Caco-2 (cell line): Measurements from ENCODE around the gene IL4I1. TPM values are rescaled to one million over a fixed set of nuclear protein-coding genes. Genes with fewer than 3 reads are reported as not detected.
A peak's percentile ranks its signal among the peaks of the same experiment; 100 is the strongest.

Experiments used
- BruUV-seq: library from RNA; stranded (reverse); fragments of 400-500 nt; replicated peaks from 2 replicates; lab custom pipeline; 2021; lab: Mats Ljungman, UMichigan
- CTCF ChIA-PET: fragments of 300-600 bp; sonication (Branson Sonifier 250); formaldehyde crosslinking; loops from one replicate; lab custom pipeline; 2022; ENCODE audit warnings: antibody characterized with exemption; lab: Charles Lee
- POLR2A ChIA-PET: fragments of 300-600 bp; sonication (Branson Sonifier 250); formaldehyde crosslinking; loops from one replicate; lab custom pipeline; 2022; ENCODE audit warnings: antibody characterized with exemption; lab: Charles Lee
- DNase-seq, 2 experiments: peaks; one replicate each; pipeline versions ENCODE4 v3.0.0 to v3.0.0-alpha.2; 2020 to 2022
- H3K27me3 ChIP-seq: replicated peaks from 2 replicates; pipeline ENCODE4 v1.6.0; 2011; ENCODE audit warnings: low read length; ENCODE audit not compliant: control insufficient read depth, insufficient read depth
- H3K36me3 ChIP-seq: 2 replicates; pipeline ENCODE4 v1.5.1; 2011; ENCODE audit warnings: low read length; ENCODE audit not compliant: control insufficient read depth, insufficient read depth
- H3K4me1 ChIP-seq: fragments of 250-450 bp; sonication (Bioruptor Pico); 2 replicates; pipeline ENCODE4 v1.5.1; 2020; ENCODE audit warnings: mild to moderate bottlenecking
- H3K4me3 ChIP-seq: 2 replicates; pipeline ENCODE4 v1.5.1; 2011; ENCODE audit warnings: low read depth, mild to moderate bottlenecking, control low read depth, low read length
- H3K9me3 ChIP-seq: fragments of 250-450 bp; sonication (Bioruptor Pico); 2 replicates; pipeline ENCODE4 v1.5.1; 2020; ENCODE audit warnings: mild to moderate bottlenecking, moderate library complexity
- H3K27ac Mint-ChIP-seq: one replicate; pipeline ENCODE4 v1.8.0; 2022; ENCODE audit warnings: mixed read lengths; ENCODE audit not compliant: unreplicated experiment
- H3K27me3 Mint-ChIP-seq: one replicate; pipeline ENCODE4 v1.8.0; 2022; ENCODE audit warnings: mixed read lengths; ENCODE audit not compliant: insufficient read depth, unreplicated experiment
- H3K36me3 Mint-ChIP-seq: one replicate; pipeline ENCODE4 v1.8.0; 2022; ENCODE audit warnings: mild to moderate bottlenecking, mixed read lengths; ENCODE audit not compliant: insufficient read depth, unreplicated experiment
- H3K4me1 Mint-ChIP-seq: one replicate; pipeline ENCODE4 v1.8.0; 2022; ENCODE audit warnings: low read depth, mixed read lengths; ENCODE audit not compliant: unreplicated experiment
- H3K4me3 Mint-ChIP-seq: one replicate; pipeline ENCODE4 v1.8.0; 2022; ENCODE audit warnings: mild to moderate bottlenecking, moderate library complexity, mixed read lengths; ENCODE audit not compliant: unreplicated experiment
- H3K9me3 Mint-ChIP-seq: one replicate; pipeline ENCODE4 v1.8.0; 2022; ENCODE audit warnings: mixed read lengths; ENCODE audit not compliant: unreplicated experiment
- CTCF ChIP-seq, 2 experiments: fragments of 200-600 bp in 1 of 2; IDR thresholded peaks; 1 replicate in 1 of 2; 2 replicates in 1 of 2; pipeline versions ENCODE4 v1.5.1 to v1.8.0; 2011 to 2022; ENCODE audit warnings: antibody characterized with exemption in 1 of 2, control low read depth in 1 of 2, inconsistent platforms in 1 of 2, low read depth in 1 of 2, low read length in 1 of 2, mild to moderate bottlenecking in 1 of 2, moderate library complexity in 1 of 2; ENCODE audit not compliant: insufficient read depth in 1 of 2, severe bottlenecking in 1 of 2, unreplicated experiment in 1 of 2
- intact Hi-C: fragments of 100-400 bp; cut with micrococcal nuclease; formaldehyde crosslinking; loops from one replicate; pipeline ENCODE4 v1.10.0; 2022; ENCODE audit not compliant: unreplicated experiment
- total RNA-seq: library from RNA; stranded (reverse); gene quantifications from 2 replicates; pipeline ENCODE4 v1.2.3, GENCODE V29; 2022

Gene IL4I1
- total RNA-seq, 1 experiment from 2014 or later, result 0.61 TPM

GRCh38 chr19:49871349-49871985 lies 25.2 kb downstream of the IL4I1 start:
- BruUV-seq, result no TSS peak
- peaks cover 12% of the 10 kb centered on the region for H3K4me1 ChIP-seq
- Mint-ChIP-seq H3K9me3 (no peaks in the 10 kb centered on the region), H3K4me3 (peak overlapping the region; percentile 27), H3K27me3 (no peaks in the 10 kb centered on the region), H3K36me3 (peaks cover 30% of the 10 kb centered on the region), H3K27ac (no peak overlapping the region), H3K4me1 (peaks cover 6% of the 10 kb centered on the region)
- ChIA-PET POLR2A (no interaction called here), CTCF (no interaction called here)
- H3K36me3 ChIP-seq, result peaks cover 4% of the 10 kb centered on the region
- no peak overlapping the region for H3K4me3 ChIP-seq
- TF ChIP-seq CTCF (IDR thresholded peaks at IDR 0.05; ENCODE audit: insufficient read depth in 1 of 2, low read depth in 1 of 2, low read length in 1 of 2, severe bottlenecking in 1 of 2, unreplicated experiment in 1 of 2), result no peak
- no peaks in the 10 kb centered on the region for H3K9me3 ChIP-seq
- intact Hi-C loops, result loop anchor here (10.0 kb wide), 1 partner anchor 443 kb away; no protein-coding TSS in a partner anchor
- H3K27me3 ChIP-seq, result no peaks in the 10 kb centered on the region
- DNase-seq, result no peak

GRCh38 chr19:49870309-49870901 lies 26.3 kb downstream of the IL4I1 start:
- BruUV-seq, result no TSS peak
- Mint-ChIP-seq H3K4me3 (no peak overlapping the region), H3K4me1 (peaks cover 16% of the 10 kb centered on the region), H3K9me3 (no peaks in the 10 kb centered on the region), H3K27ac (no peak overlapping the region), H3K36me3 (peaks cover 40% of the 10 kb centered on the region), H3K27me3 (no peaks in the 10 kb centered on the region)
- Histone ChIP-seq H3K4me1 (peaks cover 22% of the 10 kb centered on the region), H3K4me3 (peak overlapping the region; percentile 69), H3K27me3 (no peaks in the 10 kb centered on the region), H3K9me3 (no peaks in the 10 kb centered on the region), H3K36me3 (peaks cover 6% of the 10 kb centered on the region)
- no peak for TF ChIP-seq CTCF (IDR thresholded peaks at IDR 0.05; ENCODE audit: insufficient read depth in 1 of 2, low read depth in 1 of 2, low read length in 1 of 2, severe bottlenecking in 1 of 2, unreplicated experiment in 1 of 2)
- ChIA-PET POLR2A (interaction anchor here (1.3 kb wide), 1 partner anchor 20 kb away, joined by 7 read pairs; no protein-coding TSS in a partner anchor), CTCF (interaction anchor here (0.6 kb wide), 1 partner anchor 615 kb away, joined by 3 read pairs; no protein-coding TSS in a partner anchor)
- DNase-seq, result no peak
- intact Hi-C loops, result loop anchor here (10.0 kb wide), 1 partner anchor 444 kb away; no protein-coding TSS in a partner anchor

GRCh38 chr19:49869484-49870308 lies 27.0 kb downstream of the IL4I1 start:
- Histone ChIP-seq H3K27me3 (no peaks in the 10 kb centered on the region), H3K4me1 (peaks cover 22% of the 10 kb centered on the region), H3K9me3 (no peaks in the 10 kb centered on the region), H3K36me3 (peaks cover 9% of the 10 kb centered on the region), H3K4me3 (peak overlapping the region; percentile 69)
- POLR2A ChIA-PET, result interaction anchor here (0.9 to 1.7 kb wide), 7 partner anchors 8 to 229 kb away, joined by 6 to 17 read pairs (median 7); partner anchors contain the start of genes AKT1S1, AP2A1, ATF5 and NUP62
- Mint-ChIP-seq H3K4me1 (peaks cover 21% of the 10 kb centered on the region), H3K27me3 (no peaks in the 10 kb centered on the region), H3K4me3 (no peak overlapping the region), H3K36me3 (peaks cover 47% of the 10 kb centered on the region), H3K27ac (no peak overlapping the region), H3K9me3 (no peaks in the 10 kb centered on the region)
- BruUV-seq, result TSS peak; percentile 32
- intact Hi-C loops, result loop anchor here (1.0 to 10.0 kb wide), 4 partner anchors 8 to 445 kb away; partner anchors contain the start of genes AKT1S1, PRMT1 and TBC1D17
- CTCF ChIA-PET, result interaction anchor here (0.6 to 1.1 kb wide), 8 partner anchors 12 to 300 kb away, joined by 3 to 7 read pairs (median 4); partner anchors contain the start of gene PTOV1
- peak in 1 of 2 experiments; percentile 19 for TF ChIP-seq CTCF (IDR thresholded peaks at IDR 0.05; ENCODE audit: insufficient read depth in 1 of 2, low read depth in 1 of 2, low read length in 1 of 2, severe bottlenecking in 1 of 2, unreplicated experiment in 1 of 2)
- peak; percentile 98 for DNase-seq
